Measurements from ENCODE around the gene CDKN1A.

GRCh38 chr6:36683145-36683655 lies 4.7 kb downstream of the CDKN1A start:
- TF ChIP-seq POLR2A (IDR thresholded peaks at IDR 0.05) (no peak), CTCF (IDR thresholded peaks at IDR 0.05) (no peak)
